HepG2 (cell line): ENCODE data around the gene ENC1. TPM values are rescaled to one million over a fixed set of nuclear protein-coding genes. Genes with fewer than 3 reads are reported as not detected.

Source experiments
- ATAC-seq: fragments of 200-7000 bp; cut with Tn5 transposase; 3 replicates; pipeline ENCODE4 v1.9.1; 2020; ENCODE audit warnings: mild to moderate bottlenecking, moderate library complexity
- BruUV-seq: library from RNA; stranded (reverse); fragments of 400-500 nt; replicated peaks from 2 replicates; lab custom pipeline; 2021; lab: Mats Ljungman, UMichigan
- CTCF ChIA-PET: fragments of 300-600 bp; formaldehyde crosslinking; extraction: SDS; loops from one replicate; lab custom pipeline; 2021; ENCODE audit warnings: low total read pairs, inconsistent platforms, low intra/inter-chr PET ratio; lab: Yijun Ruan, JAX
- POLR2A ChIA-PET: fragments of 350-600 bp; sonication (Branson Sonifier 250); formaldehyde crosslinking; loops from one replicate; lab custom pipeline; 2020; ENCODE audit warnings: antibody characterized with exemption, inconsistent platforms; lab: Yijun Ruan, JAX
- DNase-seq: peaks from one replicate; pipeline ENCODE4 v3.0.0-alpha.2; 2015; ENCODE audit warnings: low spot score
- FAIRE-seq: peaks from 3 replicates; lab custom pipeline; 2011; peaks lifted over from hg19 to GRCh38; lab: Jason Lieb, UNC
- H2AFZ ChIP-seq: one replicate; pipeline ENCODE4 v1.6.1; 2011; ENCODE audit warnings: low read length, inconsistent platforms
- H3K27ac ChIP-seq: fragments of 300-600 bp; 3 replicates; pipeline ENCODE4 v1.8.0; 2011; ENCODE audit warnings: mixed run types, mild to moderate bottlenecking, mixed read lengths, low read length, inconsistent platforms; ENCODE audit not compliant: insufficient read depth; ENCODE audit errors: extremely low read length
- H3K27me3 ChIP-seq, 2 experiments: fragments of 200-600 bp in 1 of 2; 2 replicates in 1 of 2; 3 replicates in 1 of 2; pipeline versions ENCODE4 v1.6.0 to v1.8.0; 2011; ENCODE audit warnings: low read length in 2 of 2, mild to moderate bottlenecking in 2 of 2, moderate library complexity in 2 of 2, inconsistent platforms in 1 of 2; ENCODE audit not compliant: insufficient read depth in 2 of 2, control insufficient read depth in 1 of 2
- H3K36me3 ChIP-seq, 2 experiments: fragments of 200-600 bp in 1 of 2; replicated peaks in 1 of 2; 2 replicates in 1 of 2; 3 replicates in 1 of 2; pipeline versions ENCODE4 v1.5.1 to v1.8.0; 2011; ENCODE audit warnings: low read length in 2 of 2, inconsistent platforms in 1 of 2; ENCODE audit not compliant: insufficient read depth in 2 of 2, control insufficient read depth in 1 of 2
- H3K4me1 ChIP-seq: 2 replicates; pipeline ENCODE4 v1.5.1; 2012; ENCODE audit warnings: low read length, inconsistent platforms; ENCODE audit not compliant: insufficient read depth
- H3K4me2 ChIP-seq: 2 replicates; pipeline ENCODE4 v1.6.0; 2011; ENCODE audit warnings: low read depth, low read length, inconsistent platforms
- H3K4me3 ChIP-seq, 3 experiments: fragments of 200-600 bp in 1 of 3; sonication (generic), shearing (Covaris generic) in 1 of 3; replicated peaks in 1 of 3; 2 replicates each; pipeline ENCODE4 v1.5.1; 2011 to 2016; ENCODE audit warnings: low read length in 3 of 3, inconsistent platforms in 2 of 3, low read depth in 2 of 3, mild to moderate bottlenecking in 2 of 3, control low read depth in 1 of 3, mixed read lengths in 1 of 3; ENCODE audit not compliant: insufficient read depth in 1 of 3
- H3K79me2 ChIP-seq: one replicate; pipeline ENCODE4 v1.6.1; 2011; ENCODE audit warnings: low read length, inconsistent platforms; ENCODE audit not compliant: insufficient read depth
- H3K9ac ChIP-seq: 2 replicates; pipeline ENCODE4 v1.6.0; 2011; ENCODE audit warnings: mild to moderate bottlenecking, low read depth, low read length, inconsistent platforms; ENCODE audit not compliant: insufficient read depth
- H3K9me3 ChIP-seq: 2 replicates; pipeline ENCODE4 v1.5.1; 2012; ENCODE audit warnings: mild to moderate bottlenecking, low read length
- H4K20me1 ChIP-seq: 2 replicates; pipeline ENCODE4 v1.6.0; 2011; ENCODE audit warnings: inconsistent platforms, mild to moderate bottlenecking, low read length, moderate library complexity; ENCODE audit not compliant: insufficient read depth
- GZF1 ChIP-seq: sonication (generic); formaldehyde crosslinking; IDR thresholded peaks from 2 replicates; pipeline ENCODE4 v1.5.1; 2020; ENCODE audit warnings: mild to moderate bottlenecking, missing genetic modification reagents
- HNRNPH1 ChIP-seq: fragments of 200-400 bp; formaldehyde crosslinking; optimal IDR thresholded peaks from 2 replicates; pipeline ENCODE3; 2017; ENCODE audit warnings: mild to moderate bottlenecking, low read depth, low read length
- MAFK ChIP-seq, 2 experiments: IDR thresholded peaks in 1 of 2; conservative IDR thresholded peaks in 1 of 2; 2 replicates each; pipeline ENCODE4 v1.6.1; 2011; ENCODE audit warnings: improper control_type of control experiment in 2 of 2, low read length in 2 of 2
- MTF1 ChIP-seq: sonication (generic); formaldehyde crosslinking; IDR thresholded peaks from 2 replicates; pipeline ENCODE4 v1.5.0; 2020; ENCODE audit warnings: missing genetic modification reagents
- POLR2AphosphoS2 ChIP-seq: IDR thresholded peaks from 2 replicates; pipeline ENCODE4 v1.6.1; 2011; ENCODE audit warnings: low read depth, low read length, improper control_type of control experiment
- ZNF780A ChIP-seq: sonication (generic); formaldehyde crosslinking; IDR thresholded peaks from 2 replicates; pipeline ENCODE4 v1.8.0; 2022; ENCODE audit warnings: mild to moderate bottlenecking, missing genetic modification reagents, moderate library complexity
- ZNF792 ChIP-seq: IDR thresholded peaks from 2 replicates; pipeline ENCODE4 v1.6.1; 2016
- WGBS: methylation state at CpG from one replicate; pipeline ENCODE4 v1.1.6; 2017; ENCODE audit warnings: low lambda C conversion rate; 5-methylcytosine and 5-hydroxymethylcytosine counted together
- in situ Hi-C: cut with HindIII; loops from 2 replicates; pipeline ENCODE4 v1.10.0; 2017; ENCODE audit warnings: low pct_unique_long_range_greater_than_20kb; ENCODE audit not compliant: extremely low pct_ligation_motif_present
- intact Hi-C: fragments of 100-400 bp; cut with micrococcal nuclease; formaldehyde crosslinking; loops from one replicate; pipeline ENCODE4 v1.10.0; 2022; ENCODE audit not compliant: unreplicated experiment
- polyA plus RNA-seq, 8 experiments: library from polyadenylated mRNA; depleted of rRNA in 3 of 8; stranded (reverse) in 7 of 8; unstranded in 1 of 8; fragments of >200 nt; fragmentation: Illumina TruSeq in 4 of 8; extraction: Trizol in 4 of 8; gene quantifications; 2 replicates each; pipeline versions ENCODE4 v1.2.1 to v1.2.3, GENCODE V29; 2011 to 2016; ENCODE audit warnings: low read depth in 4 of 8, missing spikeins in 1 of 8, mixed read lengths in 1 of 8; ENCODE audit not compliant: insufficient read depth in 1 of 8
- total RNA-seq, 5 experiments: library from RNA; depleted of rRNA; stranded (reverse); fragments of >200 nt; fragmentation: Illumina TruSeq; extraction: Trizol; gene quantifications; 2 replicates each; pipeline ENCODE4 v1.2.3, GENCODE V29; 2016; ENCODE audit warnings: low read depth in 1 of 5
- TF ChIP-seq, protein P1 (sequence below): sonication (generic); formaldehyde crosslinking; IDR thresholded peaks from 2 replicates; pipeline ENCODE4 v1.5.1; 2020; ENCODE audit warnings: missing genetic modification reagents, mild to moderate bottlenecking, borderline replicate concordance
- TF ChIP-seq, protein P2 (sequence below): IDR thresholded peaks from 2 replicates; pipeline ENCODE4 v1.6.1; 2016; ENCODE audit warnings: low read depth

ENC1 gene
- total and polyA plus RNA-seq, 2 of the 13 experiments (the other 11 are each of a cell fraction or from before 2014, with no cell fraction given), result 63.8 to 64.4 TPM

- TF ChIP-seq, protein P1, sequence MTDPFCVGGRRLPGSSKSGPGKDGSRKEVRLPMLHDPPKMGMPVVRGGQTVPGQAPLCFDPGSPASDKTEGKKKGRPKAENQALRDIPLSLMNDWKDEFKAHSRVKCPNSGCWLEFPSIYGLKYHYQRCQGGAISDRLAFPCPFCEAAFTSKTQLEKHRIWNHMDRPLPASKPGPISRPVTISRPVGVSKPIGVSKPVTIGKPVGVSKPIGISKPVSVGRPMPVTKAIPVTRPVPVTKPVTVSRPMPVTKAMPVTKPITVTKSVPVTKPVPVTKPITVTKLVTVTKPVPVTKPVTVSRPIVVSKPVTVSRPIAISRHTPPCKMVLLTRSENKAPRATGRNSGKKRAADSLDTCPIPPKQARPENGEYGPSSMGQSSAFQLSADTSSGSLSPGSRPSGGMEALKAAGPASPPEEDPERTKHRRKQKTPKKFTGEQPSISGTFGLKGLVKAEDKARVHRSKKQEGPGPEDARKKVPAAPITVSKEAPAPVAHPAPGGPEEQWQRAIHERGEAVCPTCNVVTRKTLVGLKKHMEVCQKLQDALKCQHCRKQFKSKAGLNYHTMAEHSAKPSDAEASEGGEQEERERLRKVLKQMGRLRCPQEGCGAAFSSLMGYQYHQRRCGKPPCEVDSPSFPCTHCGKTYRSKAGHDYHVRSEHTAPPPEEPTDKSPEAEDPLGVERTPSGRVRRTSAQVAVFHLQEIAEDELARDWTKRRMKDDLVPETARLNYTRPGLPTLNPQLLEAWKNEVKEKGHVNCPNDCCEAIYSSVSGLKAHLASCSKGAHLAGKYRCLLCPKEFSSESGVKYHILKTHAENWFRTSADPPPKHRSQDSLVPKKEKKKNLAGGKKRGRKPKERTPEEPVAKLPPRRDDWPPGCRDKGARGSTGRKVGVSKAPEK (CRISPR knock-in tag), result no peak
- TF ChIP-seq MTF1 (CRISPR knock-in tag) (no peak), MAFK (conservative IDR thresholded peaks at IDR 0.05 in 1 of 2, IDR thresholded peaks at IDR 0.05 in 1 of 2; ENCODE audit: low read length in 2 of 2) (no peak), ZNF780A (CRISPR knock-in tag) (no peak), POLR2AphosphoS2 (no peak), GZF1 (CRISPR knock-in tag) (no peak), HNRNPH1 (no peak)
Measured at GRCh38 chr5:74624501-74624900, 16.0 kb downstream of the ENC1 start (continued).

DNA sequence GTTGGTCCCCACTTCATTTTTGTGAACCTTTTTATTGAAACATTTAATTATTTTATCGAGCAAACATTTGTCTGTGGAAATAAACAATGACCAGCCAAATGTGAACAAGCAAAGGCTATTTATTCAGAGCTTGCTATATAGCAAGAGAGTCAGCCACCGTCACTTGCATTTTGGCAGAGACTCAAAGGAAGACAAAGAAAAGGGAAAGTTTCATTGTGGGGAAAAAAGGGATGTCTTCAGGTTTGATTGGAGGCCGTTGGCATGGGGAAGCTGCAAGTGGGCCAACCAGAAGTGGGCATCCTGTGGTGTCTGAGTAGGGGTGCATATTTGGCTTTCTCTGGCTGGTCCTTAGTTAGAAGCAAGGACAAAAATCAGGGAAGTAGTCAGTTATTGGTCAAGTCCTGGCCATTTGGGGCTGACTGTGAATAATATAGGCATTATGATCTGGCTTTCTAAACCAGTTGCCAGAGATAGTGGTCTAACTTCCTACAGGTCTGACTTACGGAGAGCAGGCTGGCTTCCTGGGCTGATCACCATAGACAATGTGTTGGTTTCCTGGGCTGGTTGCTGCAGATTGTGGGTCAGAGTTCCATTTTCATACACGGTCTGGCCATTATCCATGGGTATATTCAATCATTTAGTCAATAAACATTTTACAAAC lies 16.6 kb downstream of the ENC1 start:
- Histone ChIP-seq H4K20me1 (peaks cover 12% of the 10 kb centered on the region; the same call in 1 of the 2 replicates), H3K79me2 (no peaks in the 10 kb centered on the region), H3K4me1 (peaks cover 46% of the 10 kb centered on the region), H3K27ac (no peak overlapping the region), H2AFZ (no peak overlapping the region), H3K4me3 (no peak overlapping the region), H3K9me3 (peaks cover 4% of the 10 kb centered on the region; the same call in 1 of the 2 replicates), H3K4me2 (no peak overlapping the region), H3K36me3 (peaks cover 5% of the 10 kb centered on the region in 2 experiments; a peak in 2 of 5 replicates), H3K9ac (no peak overlapping the region), H3K27me3 (no peaks in the 10 kb centered on the region)
- POLR2A ChIA-PET, result no interaction called here
- TF ChIP-seq, protein P2, sequence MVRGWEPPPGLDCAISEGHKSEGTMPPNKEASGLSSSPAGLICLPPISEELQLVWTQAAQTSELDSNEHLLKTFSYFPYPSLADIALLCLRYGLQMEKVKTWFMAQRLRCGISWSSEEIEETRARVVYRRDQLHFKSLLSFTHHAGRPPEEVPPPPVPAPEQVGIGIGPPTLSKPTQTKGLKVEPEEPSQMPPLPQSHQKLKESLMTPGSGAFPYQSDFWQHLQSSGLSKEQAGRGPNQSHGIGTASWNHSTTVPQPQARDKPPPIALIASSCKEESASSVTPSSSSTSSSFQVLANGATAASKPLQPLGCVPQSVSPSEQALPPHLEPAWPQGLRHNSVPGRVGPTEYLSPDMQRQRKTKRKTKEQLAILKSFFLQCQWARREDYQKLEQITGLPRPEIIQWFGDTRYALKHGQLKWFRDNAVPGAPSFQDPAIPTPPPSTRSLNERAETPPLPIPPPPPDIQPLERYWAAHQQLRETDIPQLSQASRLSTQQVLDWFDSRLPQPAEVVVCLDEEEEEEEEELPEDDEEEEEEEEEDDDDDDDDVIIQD, result no peak
- TF ChIP-seq ZNF792 (CRISPR knock-in tag), result peak; percentile 98
- DNase-seq, result no peak
- no peak for FAIRE-seq
- BruUV-seq, result no TSS peak
- in situ Hi-C loops, result no loop called here
- CTCF ChIA-PET, result no interaction called here
- 83% methylated on average over 5 of the region's 5 CpGs for WGBS
- intact Hi-C loops, result no loop called here
- no peak for ATAC-seq
